Measurements from ENCODE around the gene SLC15A4.

Gene SLC15A4

DNA sequence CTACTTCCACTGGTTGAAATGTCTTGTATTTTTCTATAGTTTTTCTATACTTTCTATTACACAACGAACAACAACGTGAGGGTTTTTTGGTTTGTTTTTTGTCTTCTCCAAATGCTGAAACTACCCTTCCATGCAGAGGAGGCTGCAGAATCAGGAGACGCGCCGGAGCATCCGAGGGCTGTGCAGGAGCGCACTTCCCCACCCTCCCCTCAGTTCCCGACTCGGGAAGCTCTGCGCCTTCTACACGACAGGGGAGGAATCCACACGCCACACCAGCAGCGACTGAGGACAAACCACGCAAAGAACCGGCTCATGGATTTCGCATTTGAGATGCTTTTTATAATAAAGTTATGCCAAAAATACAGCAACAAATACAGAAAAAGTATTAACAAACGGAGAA, 30.9 kb downstream of the SLC15A4 start:
- DNase-seq, result no peak

- DNase-seq, result no peak
Measured at GRCh38 chr12:128792398-128792797, 31.4 kb downstream of the SLC15A4 start.

GRCh38 chr12:128791395-128792322, 32.1 kb downstream of the SLC15A4 start:
- DNase-seq, result peak; percentile 40 to 43

- no peak for DNase-seq
Measured at GRCh38 chr12:128790653-128791373, 32.9 kb downstream of the SLC15A4 start.

DNA sequence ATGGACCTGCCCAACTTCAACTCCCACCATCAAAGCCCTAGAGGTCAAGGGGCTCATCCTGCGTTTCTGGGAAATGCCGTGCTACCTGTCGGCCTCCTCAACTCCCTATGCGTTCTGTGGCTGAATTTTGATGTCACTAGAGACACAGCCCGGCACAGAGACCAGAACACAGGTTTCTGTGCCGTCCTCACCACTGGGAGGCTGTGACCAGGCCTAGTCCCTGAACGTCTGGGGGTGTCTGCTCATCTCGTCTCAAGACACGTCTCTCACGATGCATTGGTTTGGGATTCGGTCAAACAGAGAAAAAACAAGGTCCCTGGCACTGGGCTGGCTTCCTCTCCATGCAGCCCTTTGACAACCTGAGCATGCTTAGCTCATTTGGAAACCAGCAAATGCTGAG, 33.5 kb downstream of the SLC15A4 start:
- DNase-seq, result no peak

DNA sequence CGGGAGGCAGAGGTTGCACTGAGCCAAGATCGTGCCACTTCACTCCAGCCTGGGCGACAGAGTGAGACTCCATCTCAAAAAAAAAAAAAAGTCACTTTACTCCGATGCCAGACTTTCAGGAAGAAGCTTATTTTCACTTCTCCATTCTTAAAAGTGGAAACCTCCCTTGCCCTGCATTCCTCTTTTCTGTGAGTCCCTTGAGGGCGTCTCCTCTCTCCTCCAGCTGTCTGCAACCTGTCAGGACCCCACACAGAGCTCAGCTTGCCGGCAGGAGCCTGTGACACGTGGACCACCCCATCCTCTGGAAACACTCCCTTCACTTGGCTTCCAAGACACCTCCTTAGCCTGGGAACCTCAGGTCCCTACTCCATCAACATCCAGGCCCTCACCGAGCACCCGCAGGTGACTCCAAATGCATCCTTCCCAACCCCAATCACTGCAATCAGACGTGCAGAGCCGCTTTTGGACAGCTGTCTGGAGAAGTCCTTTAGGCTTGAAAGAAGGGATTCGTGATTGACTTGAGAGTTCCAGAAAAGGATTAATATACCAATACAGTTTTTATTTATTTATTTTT, 34.3 kb downstream of the SLC15A4 start:
- no peak for DNase-seq

DNA sequence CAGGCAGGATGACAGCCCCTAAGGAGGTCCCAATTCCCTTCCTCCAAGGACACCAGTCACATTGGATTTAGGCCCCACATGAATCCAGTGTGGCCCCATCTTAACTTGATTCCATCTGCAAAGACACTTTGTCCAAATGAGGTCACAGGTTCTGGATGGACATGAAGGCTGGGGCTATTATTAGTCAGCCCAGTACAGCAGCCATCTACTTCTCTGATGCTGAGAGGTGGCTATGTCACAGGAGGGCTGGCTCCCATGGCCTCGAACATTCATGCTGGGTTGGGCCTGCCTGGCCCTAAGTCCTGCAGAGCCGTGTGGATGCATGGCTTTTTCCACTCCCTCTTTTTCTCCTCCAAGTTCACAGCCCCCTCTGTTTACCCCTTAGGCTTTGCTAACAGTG, 35.9 kb downstream of the SLC15A4 start:
- DNase-seq, result no peak

GRCh38 chr12:128786741-128787391, 36.9 kb downstream of the SLC15A4 start:
- no peak for DNase-seq

DNA sequence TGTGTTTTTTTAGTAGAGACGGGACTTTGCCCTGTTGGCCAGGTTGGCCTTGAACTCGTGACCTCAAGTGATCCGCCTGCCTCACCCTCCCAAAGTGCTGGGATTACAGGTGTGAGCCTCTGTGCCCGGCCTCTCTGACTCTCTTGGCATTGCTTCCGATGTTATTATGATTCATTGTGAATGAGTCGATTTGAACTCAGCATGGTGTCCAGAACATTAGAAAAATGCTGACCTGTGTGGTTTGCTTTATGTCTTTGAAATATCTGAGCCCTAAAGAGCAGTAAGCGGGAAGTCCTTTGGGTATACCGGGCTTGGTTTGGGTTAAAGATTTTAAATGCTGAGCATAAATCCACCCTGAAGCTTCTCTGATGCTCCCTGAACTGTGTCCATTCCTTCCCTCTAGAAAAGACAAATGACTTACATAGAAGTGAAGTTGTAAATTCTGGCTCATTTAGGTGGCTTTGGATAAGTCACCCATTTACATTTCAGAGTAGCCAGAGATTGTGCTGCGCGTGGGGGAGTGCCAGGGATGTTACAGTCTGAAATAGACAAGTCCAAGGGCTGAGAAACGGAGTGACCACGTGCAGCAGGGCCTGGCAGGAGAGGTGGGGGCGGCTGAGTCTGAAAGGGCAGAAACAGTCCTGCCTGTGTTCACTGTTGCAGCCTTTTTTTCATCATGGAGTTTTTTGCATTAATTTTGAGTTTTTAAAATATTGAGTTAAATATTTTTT, 39.6 kb downstream of the SLC15A4 start:
- no peak for DNase-seq

DNA sequence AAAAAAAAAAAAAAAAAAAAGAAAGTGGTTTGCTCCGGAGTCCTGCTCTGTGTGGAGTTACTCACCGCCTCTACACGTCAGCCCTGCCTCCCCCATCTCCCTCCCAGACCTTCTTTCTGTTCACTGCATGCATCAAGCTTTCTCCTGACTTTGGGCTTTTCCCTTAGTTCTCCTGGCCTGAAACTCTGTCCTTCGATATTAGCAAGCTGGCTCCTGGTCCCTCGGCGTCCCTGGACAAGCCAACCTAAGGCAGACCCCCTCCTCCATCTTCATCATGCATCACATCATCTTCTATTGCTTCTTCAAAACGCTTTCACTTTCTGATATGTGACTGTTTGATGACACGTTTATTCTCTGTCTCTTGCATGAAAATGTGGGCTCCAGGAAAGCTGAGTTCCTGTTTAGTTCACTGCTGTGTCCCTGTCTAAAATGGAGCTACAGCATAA, 40.6 kb downstream of the SLC15A4 start:
- DNase-seq, result peak; percentile 28 to 35

GRCh38 chr12:128779901-128780300, 43.9 kb downstream of the SLC15A4 start:
- DNase-seq, result no peak

- DNase-seq, result no peak
Measured at GRCh38 chr12:128772249-128772648, 51.5 kb downstream of the SLC15A4 start.

- no peak for DNase-seq
Measured at GRCh38 chr12:128771681-128772080, 52.1 kb downstream of the SLC15A4 start.

DNA sequence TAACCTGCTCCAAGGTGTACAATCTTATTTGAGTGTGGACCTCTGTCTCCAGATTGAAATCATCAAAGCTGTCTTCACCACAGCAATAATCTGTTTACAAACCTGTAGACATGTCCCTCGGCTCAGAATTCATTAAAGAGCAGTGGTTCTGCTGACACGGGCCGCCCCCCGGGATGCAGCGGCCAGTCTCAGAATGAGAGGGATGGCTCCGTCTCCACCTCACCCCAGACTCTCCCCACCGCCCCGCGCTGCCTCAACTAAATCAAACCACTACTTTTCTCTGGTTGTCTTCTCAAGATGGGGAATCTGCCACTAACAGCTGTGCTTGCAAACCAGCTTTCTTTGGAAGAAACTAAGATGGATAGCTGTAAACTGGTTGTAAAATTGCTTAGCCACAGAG, 56.2 kb downstream of the SLC15A4 start:
- no peak for DNase-seq

GRCh38 chr12:128766738-128767501, 56.8 kb downstream of the SLC15A4 start:
- DNase-seq, result no peak

DNA sequence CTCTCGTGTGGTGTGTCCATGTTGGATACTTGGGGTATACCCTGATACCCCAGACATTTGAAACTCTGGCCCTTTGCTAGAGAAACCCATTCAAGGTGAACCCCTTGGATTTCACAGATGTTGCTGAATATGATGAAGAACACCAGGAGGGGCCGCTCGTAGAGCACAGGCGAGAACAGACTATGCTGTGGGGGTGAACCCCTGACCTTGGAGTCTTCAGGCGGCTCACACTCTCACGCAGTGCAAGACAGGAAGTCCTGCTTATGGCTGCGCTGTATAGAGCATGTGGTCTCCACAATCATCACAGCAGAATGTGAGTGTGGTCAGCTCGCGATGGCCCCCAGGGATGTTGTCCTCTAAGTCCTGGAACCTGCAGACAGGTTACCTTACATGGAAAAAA, 60.4 kb downstream of the SLC15A4 start:
- peak; percentile 29 to 50 for DNase-seq

DNA sequence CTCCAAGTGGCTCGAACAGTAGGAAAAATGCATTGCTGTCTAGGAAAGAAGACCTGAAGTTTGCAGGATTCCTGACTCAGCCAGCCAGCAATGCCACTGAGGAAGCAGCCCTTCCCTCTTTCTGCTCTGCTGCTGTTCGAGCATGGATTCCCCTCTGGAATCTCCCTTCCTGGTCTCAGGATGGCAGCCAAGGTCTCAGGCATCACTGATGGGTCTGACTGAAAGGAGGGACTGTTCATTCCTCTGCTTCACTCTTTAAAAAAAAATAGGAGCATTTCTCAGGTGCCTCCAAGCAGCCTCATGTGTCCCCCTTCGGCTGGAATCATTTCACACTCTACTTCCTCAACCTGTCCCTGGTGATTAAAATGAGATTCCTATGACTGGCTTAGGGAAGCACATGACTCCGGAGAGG, 62.4 kb downstream of the SLC15A4 start:
- no peak for DNase-seq

- no peak for DNase-seq
Measured at GRCh38 chr12:128755566-128755965, 68.2 kb downstream of the SLC15A4 start.

DNA sequence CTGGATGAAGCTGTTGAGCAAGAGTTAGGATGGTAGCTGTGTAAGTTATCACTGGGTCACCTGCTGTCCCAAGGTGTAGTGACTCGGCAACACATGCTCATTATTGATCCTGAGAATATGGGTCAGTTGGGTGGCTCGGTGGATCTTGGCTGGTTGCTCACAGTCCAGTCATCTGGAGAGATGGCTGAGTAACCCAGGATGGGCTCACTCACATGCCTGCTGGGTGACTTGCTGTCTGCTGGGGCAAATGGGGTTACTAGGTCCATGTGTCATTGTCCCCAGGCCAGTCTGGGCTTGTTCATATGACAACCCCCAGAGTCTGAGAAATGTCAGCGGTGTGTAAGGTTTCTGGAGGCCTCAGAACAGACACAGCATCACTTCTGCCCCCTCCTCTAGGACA, 69.5 kb downstream of the SLC15A4 start:
- no peak for DNase-seq

- DNase-seq, result no peak
Measured at GRCh38 chr12:128753438-128753837, 70.3 kb downstream of the SLC15A4 start.

DNA sequence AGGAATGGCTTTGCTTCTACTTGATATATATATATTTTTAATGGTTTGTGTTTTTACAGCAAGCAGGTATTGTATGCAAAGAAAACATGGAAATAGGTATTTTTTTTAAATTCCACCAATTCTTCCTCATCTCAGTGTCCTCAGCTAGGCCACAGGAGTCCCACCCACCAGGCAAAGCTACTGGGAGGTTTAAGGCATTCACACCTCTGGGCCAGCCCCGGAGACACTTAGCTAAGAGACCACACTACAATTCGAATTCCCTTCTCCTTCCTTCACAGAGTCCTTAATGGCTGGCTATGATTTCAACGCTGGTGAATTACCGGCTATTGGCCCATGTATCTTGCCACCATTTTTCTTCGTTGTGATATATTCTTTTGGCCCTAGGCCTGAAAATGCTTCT, 71.4 kb downstream of the SLC15A4 start:
- DNase-seq, result no peak

GRCh38 chr12:128747441-128747840, 76.3 kb downstream of the SLC15A4 start:
- no peak for DNase-seq

All from CD4-positive, alpha-beta T cell treated with Interleukin-1 beta for 1 hour (primary cell).